Muscle of arm (tissue), 12 donors: ENCODE measurements around the gene CD300LG. TPM values are rescaled to one million over a fixed set of nuclear protein-coding genes. Genes with fewer than 3 reads are reported as not detected.
"Not testable (repeated sequence)": the region's sequence is repeated elsewhere in the genome, so short reads cannot be mapped to it uniquely, and the experiment has no call there.

Source experiments
- DNase-seq: peaks from one replicate; pipeline ENCODE4 v3.0.0-alpha.2; 2013
- polyA plus RNA-seq, 12 donors: library from polyadenylated mRNA; unstranded; fragments of 120-200 nt; gene quantifications; one replicate each; pipeline ENCODE4 v1.2.1, GENCODE V29; 2013; ENCODE audit not compliant: insufficient read length in 12 of 12

CD300LG gene
- polyA plus RNA-seq, 12 donors = 1.6 to 3.2 (median 2.2) TPM; not detected in 2

GRCh38 chr17:43878260-43879175 is 31.5 kb downstream of the CD300LG start:
- DNase-seq = peak; percentile 82

DNA sequence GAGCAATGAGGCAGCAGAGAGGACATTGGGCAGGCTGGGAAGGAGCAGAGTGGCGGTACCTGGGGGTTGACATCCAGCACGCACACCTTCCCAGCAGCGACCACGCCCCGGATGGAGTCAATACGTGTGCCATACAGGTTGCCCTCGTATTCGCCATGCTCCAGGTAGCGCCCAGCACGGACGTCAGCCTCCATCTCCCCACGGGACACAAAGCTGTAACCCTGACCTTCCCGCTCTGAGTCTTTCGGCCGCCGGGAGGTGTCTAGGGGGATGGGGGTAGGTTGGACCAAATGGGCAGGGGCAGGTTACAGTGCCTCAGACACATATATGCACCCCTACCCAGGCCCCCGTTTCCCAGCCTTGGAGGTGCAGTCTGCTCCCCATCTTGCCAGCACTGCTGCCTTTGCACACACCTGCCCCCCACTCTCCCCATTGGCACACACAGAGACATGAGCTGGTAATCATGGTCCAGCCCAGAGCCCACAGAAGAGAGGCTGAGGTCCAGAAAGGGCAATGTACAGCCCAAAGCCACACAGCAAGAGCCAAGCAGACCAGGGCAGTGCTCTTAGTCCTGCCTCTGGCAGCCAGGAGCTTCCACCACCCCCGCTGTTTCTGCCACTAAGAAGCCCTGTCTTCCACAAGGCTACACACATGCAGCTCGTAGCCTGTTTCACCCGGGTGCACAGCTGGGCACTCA is 32.9 kb downstream of the CD300LG start:
- no peak for DNase-seq

DNA sequence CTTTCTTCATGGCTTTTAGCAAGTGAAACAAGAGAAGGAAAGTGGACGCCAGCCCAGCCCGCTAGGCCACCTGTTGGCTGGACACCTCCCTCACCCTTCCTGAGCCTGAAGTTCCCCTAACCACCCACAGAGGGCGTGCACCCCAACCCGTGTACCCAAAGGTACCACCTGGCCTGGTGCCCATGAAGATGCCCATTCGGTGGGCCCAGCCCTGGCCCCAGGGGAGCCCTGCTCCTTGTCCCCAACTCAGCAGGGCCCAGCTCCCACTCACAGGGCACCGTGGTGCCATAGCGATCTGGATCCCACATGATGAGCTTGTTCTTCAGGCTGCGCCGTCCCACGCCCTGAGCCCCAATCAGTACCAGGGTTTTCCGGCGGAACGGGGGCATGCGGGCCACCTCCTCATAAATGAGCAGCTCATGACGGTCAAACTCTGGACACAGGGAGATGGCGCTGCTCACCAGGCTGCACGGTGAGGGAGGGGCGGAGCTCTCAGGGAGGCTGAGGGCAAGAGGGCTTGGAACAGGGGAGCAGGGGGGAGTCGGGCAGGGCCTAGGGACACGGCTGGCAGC is 33.5 kb downstream of the CD300LG start:
- peak; percentile 37 for DNase-seq

DNA sequence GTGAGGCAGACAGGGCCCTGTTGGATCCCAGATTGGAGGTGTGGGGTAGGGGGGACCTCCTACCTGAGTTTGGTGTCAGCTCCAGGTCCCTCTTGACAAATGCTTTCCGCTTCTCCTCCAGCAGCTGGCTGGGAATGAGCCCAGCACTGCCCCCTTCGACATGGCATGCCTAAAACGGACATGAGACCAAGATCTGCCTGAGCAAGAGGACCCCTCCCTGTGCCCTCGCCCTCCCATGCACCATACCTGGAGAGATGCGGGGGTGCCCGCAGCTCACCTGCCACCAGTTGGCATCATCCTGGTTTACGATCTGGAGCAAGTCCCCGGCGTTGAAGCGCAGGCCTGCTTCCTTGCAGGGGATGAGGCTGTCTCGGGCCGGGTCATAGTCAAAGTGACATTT is 34.2 kb downstream of the CD300LG start:
- no peak for DNase-seq

- no peak for DNase-seq
These were observed 35.0 kb downstream of the CD300LG start for GRCh38 chr17:43881758-43882505.

DNA sequence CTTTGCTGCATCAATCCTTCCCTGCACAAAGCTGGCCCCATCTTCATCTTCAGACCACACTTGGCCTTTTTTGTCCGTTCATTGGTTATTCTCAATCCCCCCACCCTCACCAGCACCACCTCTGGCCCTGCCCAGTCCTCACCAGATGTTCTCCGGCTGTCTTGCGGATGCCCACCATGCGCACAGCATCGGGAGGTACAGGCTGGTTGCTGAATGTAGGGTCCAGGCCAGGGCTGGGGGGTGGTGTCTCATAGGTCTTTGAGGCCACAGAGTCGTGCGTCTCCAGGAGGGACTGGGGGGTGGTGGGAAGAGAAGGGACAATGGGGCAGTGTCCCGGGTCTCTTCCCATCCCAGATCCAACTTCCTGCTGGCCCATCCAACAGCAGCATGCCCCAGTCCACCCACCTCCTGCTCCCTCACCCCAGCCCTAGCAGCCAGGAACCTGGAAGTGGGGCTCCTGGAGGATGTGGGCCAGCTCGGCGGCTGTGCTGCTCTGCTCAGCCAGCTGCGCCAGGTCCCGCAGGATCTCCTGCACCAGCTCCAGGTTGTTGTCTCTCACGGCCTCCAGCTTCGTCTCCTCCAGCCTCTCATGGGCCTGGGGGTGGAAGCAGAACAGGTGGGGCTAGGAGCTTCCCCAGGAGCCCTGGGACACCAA is 35.9 kb downstream of the CD300LG start:
- DNase-seq = no peak

GRCh38 chr17:43888548-43888947 is 41.6 kb downstream of the CD300LG start:
- DNase-seq = no peak

DNA sequence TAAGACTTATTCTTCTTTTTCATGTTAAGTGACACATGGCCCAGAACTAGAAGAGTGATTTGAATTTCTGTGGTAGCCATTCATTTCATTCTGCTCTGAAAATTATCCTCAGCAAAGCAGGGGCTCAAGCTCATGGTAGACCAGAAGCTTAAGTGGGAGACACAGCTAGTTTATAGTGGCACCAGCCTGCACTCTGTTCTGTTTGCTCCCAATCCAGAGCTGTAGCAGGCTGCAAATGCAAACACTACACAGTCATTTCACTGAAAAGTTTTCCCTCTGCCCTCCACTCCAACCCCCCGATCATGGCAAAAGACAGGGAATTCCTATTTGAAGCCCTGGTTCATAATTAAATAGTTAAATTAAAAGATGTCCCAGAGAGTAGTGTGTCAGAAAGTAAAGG is 43.3 kb downstream of the CD300LG start:
- DNase-seq = no peak

DNA sequence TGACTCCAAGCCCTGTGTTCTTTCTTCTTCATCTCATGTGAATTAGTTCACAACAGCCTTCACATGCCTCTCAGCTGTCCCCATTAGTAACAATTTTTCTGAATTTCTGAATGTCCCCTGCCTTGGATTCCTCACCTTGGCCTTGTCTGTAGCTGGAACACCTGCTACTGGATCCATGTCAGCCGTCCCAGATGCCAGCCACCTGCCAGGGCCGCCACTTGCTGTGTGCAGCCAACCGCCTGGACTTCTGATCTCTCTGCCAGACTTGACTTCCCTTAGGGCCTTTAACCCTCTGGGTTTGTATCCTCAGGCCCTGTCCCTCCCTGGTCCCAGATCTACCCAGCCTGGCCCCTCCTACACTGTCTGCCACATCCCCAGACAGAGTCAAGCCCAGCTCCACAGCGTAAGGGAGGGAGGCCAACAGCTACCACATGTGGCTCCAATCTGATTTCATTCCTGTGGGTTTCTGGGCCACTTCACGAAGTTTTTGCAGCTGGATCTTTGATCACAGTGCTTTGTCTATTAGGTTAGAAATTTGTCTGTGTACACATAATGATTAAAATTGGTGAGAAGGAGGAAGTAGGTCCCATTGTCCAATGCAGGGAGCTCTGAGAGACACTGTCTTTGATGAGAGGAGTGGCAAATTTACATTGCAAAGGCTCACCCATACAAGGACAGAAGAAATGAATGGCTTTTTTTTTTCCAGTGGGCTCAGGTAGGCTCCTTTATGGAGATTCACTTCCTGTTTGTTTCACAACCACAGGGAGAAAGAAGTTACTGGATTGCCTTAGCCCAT is 45.1 kb downstream of the CD300LG start:
- DNase-seq = no peak

DNA sequence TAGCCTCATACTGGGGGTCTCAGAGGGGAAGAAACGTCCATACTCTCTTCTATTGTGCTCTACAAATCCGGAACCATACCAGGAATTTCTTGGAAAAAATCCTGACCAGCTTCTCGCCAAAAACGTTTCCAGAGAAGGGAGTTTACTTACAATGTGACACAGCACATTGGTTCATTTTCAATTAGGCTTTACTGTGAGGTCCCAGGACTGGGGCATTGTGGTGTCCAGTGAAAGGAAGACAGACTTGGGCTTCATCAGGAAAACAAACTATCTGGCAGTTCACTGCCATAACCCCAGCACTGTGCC is 45.6 kb downstream of the CD300LG start:
- peak; percentile 51 for DNase-seq

GRCh38 chr17:43894494-43894893 is 47.5 kb downstream of the CD300LG start:
- DNase-seq = not testable (repeated sequence)

DNA sequence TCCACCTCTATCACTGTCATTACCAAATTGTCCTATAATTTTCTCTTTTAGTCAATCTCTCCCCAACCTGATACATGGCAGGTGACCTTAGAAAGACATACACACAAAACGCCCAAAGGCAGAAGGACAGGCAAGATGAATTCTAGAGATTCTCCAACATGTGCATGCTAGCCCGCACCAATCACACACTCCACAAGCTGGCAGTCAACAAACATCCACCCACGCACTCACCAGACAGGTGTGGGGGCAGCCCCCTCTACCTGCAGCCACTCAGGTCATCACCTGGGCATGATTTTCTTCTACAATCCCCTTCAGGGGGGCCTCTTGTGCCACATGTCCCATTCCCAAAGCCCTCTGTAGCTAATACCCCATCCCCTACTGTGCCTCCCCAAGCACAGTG is 50.9 kb downstream of the CD300LG start:
- no peak for DNase-seq

DNA sequence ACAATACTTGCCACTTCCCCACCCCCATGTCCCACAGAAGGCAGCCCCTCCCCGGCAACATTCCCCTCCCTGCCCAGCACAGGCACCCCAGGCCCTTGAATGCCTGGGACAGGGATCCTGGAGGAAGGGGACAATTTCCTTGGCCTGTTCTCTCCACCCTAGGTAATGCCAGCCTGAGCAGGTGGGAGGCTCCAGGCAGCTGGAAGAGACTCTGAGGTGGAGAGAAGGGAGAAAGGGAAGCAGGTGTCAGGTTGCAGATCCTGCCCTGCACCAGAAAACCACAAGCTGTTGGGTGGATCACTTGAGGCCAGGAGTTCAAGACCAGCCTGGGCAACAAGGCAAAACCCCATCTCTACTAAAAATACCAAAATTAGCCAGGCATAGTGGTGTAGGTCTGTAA is 51.5 kb downstream of the CD300LG start:
- no peak for DNase-seq

DNA sequence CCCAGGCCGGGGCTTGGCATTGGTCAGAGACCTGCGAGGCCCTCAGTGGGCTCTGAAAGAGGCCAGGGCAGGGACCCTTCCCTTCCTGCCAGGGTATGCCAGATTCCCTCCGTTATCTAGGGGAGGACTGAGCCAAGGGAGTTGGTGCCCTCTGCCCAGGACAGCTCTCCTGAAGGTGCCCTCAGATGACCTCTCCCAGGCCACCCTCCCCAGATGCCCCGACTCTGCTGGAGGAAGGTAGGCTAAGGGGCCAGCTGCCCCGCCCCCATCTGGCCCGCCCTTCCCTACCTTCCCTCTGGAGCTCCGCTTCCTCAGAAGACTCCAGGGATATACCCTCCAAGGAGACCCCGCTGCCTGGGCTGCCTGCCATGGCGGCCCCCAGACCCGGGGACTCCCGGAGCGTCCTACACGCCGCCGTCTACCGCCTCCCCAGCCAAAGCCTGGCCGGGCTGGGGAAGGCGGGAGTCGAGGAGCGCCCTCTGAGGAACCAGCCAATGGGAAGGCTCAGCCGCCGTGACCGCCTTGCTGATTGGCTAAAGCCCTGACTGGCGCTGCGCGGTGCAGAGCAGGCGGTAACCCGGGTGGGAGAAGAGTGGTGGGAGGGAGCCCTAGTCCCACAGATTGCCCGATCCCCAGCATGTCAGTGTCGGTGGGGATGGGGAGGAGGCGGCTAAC is 53.3 kb downstream of the CD300LG start:
- DNase-seq = peak; percentile 86

GRCh38 chr17:43900858-43901754 is 54.1 kb downstream of the CD300LG start:
- no peak for DNase-seq

GRCh38 chr17:43901861-43902589 is 55.0 kb downstream of the CD300LG start:
- no peak for DNase-seq

DNA sequence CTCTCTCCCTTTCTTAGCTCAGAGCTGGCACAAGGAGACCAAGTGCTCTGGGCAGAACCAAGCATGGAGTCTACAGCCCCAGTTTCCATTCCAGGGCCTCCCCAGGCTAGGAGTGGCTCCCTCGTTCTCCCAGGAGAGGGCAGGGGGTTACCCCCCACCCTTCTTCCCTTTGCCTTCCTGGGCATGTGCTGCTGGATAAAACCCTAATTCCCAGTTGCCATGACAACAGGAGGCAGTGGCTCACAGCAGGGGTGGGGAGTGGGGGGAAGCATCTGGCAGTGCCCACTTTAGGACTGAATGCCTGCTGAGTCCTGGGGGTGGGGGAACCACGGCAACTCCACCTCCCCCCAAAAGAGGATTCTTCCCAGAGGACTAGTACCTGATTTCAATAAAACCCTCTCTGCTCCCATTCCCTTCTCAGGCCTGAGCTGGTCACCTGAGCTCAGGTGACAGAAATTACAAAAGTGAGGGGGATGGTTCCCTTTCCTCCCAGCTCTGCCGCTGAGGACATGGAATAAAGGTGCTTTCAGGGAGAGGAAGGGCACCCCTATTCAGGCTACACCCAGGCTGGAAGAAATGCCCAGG is 58.5 kb downstream of the CD300LG start:
- no peak for DNase-seq
